ENCODE measurements around the gene NTHL1.
A peak's percentile ranks its signal among the peaks of the same experiment; 100 is the strongest.

NTHL1 gene

DNA sequence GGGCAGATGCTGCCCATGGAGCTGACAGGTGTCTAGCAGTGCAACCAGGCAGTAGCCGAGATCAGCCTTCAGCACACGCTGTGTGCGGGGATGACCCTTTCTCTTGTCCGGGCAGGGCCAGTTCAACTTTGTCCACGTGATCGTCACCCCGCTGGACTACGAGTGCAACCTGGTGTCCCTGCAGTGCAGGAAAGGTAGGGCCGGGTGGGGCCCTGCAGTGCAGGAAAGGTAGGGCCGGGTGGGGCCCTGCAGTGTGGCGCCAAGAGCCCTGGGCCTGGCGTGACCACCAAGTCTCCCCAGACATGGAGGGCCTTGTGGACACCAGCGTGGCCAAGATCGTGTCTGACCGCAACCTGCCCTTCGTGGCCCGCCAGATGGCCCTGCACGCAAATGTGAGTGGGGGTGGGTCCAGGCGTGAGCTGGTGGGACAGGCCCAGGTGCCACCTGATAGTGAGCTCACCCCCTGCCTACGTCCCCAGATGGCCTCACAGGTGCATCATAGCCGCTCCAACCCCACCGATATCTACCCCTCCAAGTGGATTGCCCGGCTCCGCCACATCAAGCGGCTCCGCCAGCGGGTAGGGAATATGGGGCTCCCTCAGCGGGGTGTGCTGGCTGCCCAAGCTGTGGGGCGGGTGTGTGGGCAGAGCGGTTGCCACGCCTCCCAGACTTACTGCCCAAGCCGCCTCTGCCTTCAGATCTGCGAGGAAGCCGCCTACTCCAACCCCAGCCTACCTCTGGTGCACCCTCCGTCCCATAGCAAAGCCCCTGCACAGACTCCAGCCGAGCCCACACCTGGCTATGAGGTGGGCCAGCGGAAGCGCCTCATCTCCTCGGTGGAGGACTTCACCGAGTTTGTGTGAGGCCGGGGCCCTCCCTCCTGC is 40.4 kb upstream of the NTHL1 start:
- no peak overlapping the region for H3K4me3 ChIP-seq (replicated peaks in 1 of 2; ENCODE audit: low read depth in 2 of 2, low read length in 2 of 2)
- TF ChIP-seq, protein P1, sequence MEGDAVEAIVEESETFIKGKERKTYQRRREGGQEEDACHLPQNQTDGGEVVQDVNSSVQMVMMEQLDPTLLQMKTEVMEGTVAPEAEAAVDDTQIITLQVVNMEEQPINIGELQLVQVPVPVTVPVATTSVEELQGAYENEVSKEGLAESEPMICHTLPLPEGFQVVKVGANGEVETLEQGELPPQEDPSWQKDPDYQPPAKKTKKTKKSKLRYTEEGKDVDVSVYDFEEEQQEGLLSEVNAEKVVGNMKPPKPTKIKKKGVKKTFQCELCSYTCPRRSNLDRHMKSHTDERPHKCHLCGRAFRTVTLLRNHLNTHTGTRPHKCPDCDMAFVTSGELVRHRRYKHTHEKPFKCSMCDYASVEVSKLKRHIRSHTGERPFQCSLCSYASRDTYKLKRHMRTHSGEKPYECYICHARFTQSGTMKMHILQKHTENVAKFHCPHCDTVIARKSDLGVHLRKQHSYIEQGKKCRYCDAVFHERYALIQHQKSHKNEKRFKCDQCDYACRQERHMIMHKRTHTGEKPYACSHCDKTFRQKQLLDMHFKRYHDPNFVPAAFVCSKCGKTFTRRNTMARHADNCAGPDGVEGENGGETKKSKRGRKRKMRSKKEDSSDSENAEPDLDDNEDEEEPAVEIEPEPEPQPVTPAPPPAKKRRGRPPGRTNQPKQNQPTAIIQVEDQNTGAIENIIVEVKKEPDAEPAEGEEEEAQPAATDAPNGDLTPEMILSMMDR (IDR thresholded peaks at IDR 0.05; ENCODE audit: low read depth, low read length): no peak
- no peak for DNase-seq (ENCODE audit: low read depth in 2 of 2)

DNA sequence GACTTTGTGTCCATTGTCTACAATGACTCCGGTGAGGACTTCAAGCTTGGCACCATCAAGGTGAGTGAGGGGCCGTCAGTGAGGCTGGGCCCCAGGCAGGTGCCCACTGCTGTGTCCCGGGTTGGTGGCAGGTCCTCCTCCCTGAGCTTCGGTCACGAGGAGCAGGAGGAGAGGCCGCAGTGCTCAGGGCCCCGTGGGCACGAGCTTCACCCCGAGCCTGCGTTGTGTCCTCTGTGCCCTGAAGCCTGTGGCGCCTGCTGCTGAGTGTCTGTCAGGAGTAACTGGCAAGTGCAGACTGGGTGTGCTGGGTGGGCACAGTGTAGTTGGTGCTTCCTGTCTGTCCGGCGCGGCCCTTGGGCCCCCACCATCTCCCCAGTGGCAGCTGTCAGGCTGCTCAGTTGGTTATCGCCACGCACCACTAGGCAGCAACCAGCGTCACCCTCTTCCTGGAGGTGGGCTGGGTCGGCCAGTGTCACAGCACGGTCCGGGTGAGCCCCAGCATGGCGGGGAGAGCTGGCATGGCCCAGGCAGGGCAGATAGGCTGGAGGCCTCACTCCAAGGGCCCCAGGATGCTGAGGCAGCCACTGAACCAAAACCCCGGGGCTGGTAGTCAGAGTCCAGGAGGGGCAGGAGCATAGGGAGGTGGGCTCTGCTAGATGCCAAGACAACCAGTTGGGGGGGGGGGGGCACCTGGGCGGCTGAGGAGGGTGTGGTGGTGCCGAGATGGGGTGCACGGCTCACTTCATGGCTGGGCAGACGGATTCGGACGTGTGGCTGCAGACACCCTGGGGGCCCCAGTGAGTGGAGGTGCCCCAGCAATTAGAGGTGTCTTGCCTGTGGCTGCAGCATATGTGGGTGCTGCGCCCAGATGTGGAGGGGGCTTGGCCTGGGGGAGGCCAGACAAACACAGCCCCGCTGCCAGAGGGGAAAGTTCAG is 39.4 kb upstream of the NTHL1 start:
- H3K4me3 ChIP-seq (replicated peaks in 1 of 2; ENCODE audit: low read depth in 2 of 2, low read length in 2 of 2): no peak overlapping the region
- no peak for DNase-seq (ENCODE audit: low read depth in 2 of 2)
- TF ChIP-seq, protein P1 (IDR thresholded peaks at IDR 0.05; ENCODE audit: low read depth, low read length): no peak

DNA sequence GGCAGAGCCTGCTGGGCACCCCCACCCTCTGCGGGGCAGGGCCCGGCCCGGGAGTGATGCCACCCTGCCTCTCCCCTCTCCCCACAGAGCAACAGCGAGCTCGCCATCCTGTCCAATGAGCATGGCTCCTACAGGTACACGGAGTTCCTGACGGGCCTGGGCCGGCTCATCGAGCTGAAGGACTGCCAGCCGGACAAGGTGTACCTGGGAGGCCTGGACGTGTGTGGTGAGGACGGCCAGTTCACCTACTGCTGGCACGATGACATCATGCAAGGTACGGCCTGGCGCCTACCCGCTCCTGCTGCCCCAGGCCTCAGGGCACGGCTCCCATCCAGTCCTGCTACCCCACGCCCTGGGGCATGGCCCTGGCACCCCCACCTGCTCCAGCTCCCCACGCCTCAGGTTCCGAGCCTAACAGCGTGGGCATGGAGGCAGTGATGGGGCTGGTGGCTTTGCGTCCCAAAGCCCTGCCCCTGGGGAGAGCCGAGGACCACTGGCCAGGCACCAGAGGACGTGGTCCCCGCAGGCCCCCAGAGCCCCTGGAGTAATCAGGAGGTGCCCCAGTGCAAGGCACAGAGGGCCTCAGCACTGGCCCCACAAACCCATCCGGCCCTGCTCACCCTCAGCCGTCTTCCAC is 38.6 kb upstream of the NTHL1 start:
- DNase-seq (ENCODE audit: low read depth in 2 of 2): no peak
- no peak overlapping the region for H3K4me3 ChIP-seq (replicated peaks in 1 of 2; ENCODE audit: low read depth in 2 of 2, low read length in 2 of 2)
- TF ChIP-seq, protein P1 (IDR thresholded peaks at IDR 0.05; ENCODE audit: low read depth, low read length): no peak

DNA sequence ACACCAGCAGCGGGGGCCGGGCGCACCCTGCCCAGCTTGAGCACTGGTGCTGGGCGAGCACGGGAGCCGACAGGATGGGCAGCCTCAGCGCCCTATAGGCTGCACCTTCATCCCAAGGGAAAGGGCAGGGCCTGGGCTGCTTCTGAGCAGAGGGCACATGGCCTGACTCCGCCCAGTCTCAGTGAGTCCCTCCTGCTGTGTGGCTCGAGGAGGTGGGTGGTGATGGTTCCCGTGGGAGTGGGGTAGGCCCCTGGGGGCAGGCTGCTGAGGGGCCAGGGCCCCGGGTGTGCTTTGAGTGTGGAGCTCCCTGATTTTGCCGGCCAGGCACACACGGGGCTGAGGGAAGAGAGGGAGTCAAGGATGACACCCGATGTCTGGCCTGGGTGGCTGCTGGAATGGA is 38.0 kb upstream of the NTHL1 start:
- peak; percentile 23 to 40 for DNase-seq (ENCODE audit: low read depth in 2 of 2)
- TF ChIP-seq, protein P1 (IDR thresholded peaks at IDR 0.05; ENCODE audit: low read depth, low read length): no peak
- no peak overlapping the region for H3K4me3 ChIP-seq (replicated peaks in 1 of 2; ENCODE audit: low read depth in 2 of 2, low read length in 2 of 2)

DNA sequence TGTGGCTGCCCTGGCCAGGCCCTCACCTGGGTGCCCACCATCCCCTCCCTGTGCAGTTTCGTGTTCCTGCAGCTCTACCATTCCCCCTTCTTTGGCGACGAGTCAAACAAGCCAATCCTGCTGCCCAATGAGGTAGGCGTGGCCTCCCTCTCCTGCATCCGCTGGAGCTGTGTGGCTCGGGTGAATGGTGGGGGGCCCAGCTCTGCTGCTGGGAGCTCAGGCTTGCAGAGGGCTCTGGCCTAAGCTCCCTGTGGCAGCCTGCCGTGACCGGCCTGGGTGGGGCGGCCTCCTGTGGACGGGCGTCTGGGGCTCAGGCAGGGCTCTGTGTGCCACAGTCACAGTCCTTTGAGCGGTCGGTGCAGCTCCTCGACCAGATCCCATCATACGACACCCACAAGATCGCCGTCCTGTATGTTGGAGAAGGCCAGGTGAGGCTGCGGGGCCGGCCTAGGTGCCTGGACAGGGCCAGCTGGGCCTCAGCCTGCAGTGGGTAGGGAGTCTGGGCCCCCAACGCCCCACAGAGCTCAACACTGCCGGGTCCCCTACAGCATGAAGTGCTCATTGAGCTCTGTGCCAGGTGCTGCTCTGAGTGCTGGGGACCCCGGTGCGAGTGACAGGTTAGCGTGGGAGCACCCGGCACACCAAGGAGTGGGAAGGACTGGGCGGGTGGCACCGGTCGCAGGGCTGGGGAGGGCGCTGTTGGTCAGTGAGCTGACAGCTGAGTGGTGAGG is 37.4 kb upstream of the NTHL1 start:
- no peak overlapping the region for H3K4me3 ChIP-seq (replicated peaks in 1 of 2; ENCODE audit: low read depth in 2 of 2, low read length in 2 of 2)
- TF ChIP-seq, protein P1 (IDR thresholded peaks at IDR 0.05; ENCODE audit: low read depth, low read length): no peak
- no peak for DNase-seq (ENCODE audit: low read depth in 2 of 2)

All from cardiac fibroblast (primary cell).